Measurements from ENCODE around the gene POR. TPM values are rescaled to one million over a fixed set of nuclear protein-coding genes. Genes with fewer than 3 reads are reported as not detected.

POR gene
- total and polyA plus RNA-seq, 8 donors: 41.4 to 210 (median 52.1) TPM

DNA sequence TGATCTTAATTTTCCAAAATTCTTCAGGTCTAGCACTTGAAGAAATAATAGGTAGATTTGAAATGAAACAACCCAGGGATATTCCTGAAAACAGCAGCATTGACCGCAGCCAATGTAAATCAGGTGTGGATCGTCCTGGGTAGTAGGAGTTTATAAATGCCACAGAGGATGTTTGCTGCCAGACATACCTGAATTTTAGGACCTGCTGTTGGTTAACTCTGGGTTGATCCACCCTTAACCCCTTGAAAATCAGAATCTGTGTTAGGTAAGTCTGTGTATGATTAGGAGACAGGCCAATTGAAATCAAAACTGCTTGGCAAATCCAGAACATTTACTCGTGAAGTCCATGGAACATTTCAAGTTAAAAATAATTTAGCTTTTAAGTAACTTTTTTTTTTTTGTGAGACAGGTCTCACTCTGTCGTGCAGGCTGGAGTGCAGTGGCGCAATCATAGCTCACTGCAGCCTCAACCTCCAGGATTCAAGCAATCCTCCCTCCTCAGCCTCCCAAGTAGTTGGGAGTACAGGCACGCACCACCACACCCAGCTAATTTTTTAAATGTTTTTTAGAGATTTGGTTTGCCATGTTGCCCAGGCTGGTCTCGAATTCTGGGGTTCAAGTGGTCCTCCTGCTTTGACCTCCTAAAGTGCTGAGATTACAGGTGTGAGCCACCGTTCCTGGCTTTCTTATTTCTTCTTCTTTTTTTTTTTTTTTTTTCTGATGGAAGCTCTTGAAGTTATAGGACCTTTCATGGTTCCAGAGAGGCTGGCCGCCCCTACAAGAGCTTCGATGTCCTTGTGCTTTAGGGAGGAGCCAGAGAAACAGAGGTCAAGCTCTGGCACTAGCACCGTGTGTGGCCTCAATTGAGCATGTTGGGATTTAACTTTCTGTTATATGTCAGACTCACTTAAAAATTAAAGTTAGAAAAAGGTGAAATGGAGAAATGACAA lies 2.0 kb downstream of the POR start:
- intact Hi-C loops (cut with DNase I): no loop called here

GRCh38 chr7:75920431-75921161 lies 5.6 kb downstream of the POR start:
- no peak for TF ChIP-seq CTCF (IDR thresholded peaks at IDR 0.05)
- ATAC-seq: no peak
- no peaks in the 10 kb centered on the region for H3K27me3 ChIP-seq
- H3K9me3 ChIP-seq: no peaks in the 10 kb centered on the region
- no peak overlapping the region for H3K4me3 ChIP-seq
- intact Hi-C loops (cut with DNase I): no loop called here
- DNase-seq: peak in 1 of 4 donors; percentile 4
- peaks cover 0 to 10% of the 10 kb centered on the region in 2 donors for H3K36me3 ChIP-seq
- H3K4me1 ChIP-seq: peaks cover 15 to 69% of the 10 kb centered on the region in 2 donors
- no peak overlapping the region for H3K27ac ChIP-seq

More for the DNA sequence above, 2.0 kb downstream of the POR start:
- ATAC-seq (no peak), DNase-seq (peak in 1 of 4 donors; percentile 0)
- Histone ChIP-seq H3K4me3 (peak overlapping the region in 1 of 2 donors; percentile 82), H3K27me3 (no peaks in the 10 kb centered on the region), H3K4me1 (peaks cover 15 to 67% of the 10 kb centered on the region in 2 donors), H3K9me3 (no peaks in the 10 kb centered on the region), H3K27ac (peak overlapping the region in 1 of 2 donors; percentile 88), H3K36me3 (peaks cover 0 to 10% of the 10 kb centered on the region in 2 donors)
- no peak for TF ChIP-seq CTCF (IDR thresholded peaks at IDR 0.05)

- Histone ChIP-seq H3K4me1 (peaks cover 7 to 70% of the 10 kb centered on the region in 2 donors), H3K36me3 (peaks cover 0 to 10% of the 10 kb centered on the region in 2 donors), H3K27me3 (no peaks in the 10 kb centered on the region), H3K27ac (no peak overlapping the region), H3K9me3 (no peaks in the 10 kb centered on the region), H3K4me3 (no peak overlapping the region)
- ATAC-seq (no peak), DNase-seq (no peak)
- TF ChIP-seq CTCF (IDR thresholded peaks at IDR 0.05): no peak
- intact Hi-C loops (cut with DNase I): no loop called here
These were observed 6.5 kb downstream of the POR start for GRCh38 chr7:75921479-75921878.

GRCh38 chr7:75922966-75923603 lies 8.1 kb downstream of the POR start:
- ATAC-seq: no peak
- H3K9me3 ChIP-seq: no peaks in the 10 kb centered on the region

More at GRCh38 chr7:75922966-75923603, 8.1 kb downstream of the POR start:
- H3K36me3 ChIP-seq: peaks cover 0 to 12% of the 10 kb centered on the region in 2 donors
- peaks cover 0 to 54% of the 10 kb centered on the region in 2 donors for H3K4me1 ChIP-seq
- no peaks in the 10 kb centered on the region for H3K27me3 ChIP-seq
- intact Hi-C loops (cut with DNase I): no loop called here
- no peak for DNase-seq
- H3K4me3 ChIP-seq: no peak overlapping the region
- no peak overlapping the region for H3K27ac ChIP-seq
- no peak for TF ChIP-seq CTCF (IDR thresholded peaks at IDR 0.05)

Data from left lung (tissue), 10 donors.